Transverse colon (tissue), 4 donors: Measurements from ENCODE around the gene SH3BP5L.
"Not testable (repeated sequence)": the region's sequence is repeated elsewhere in the genome, so short reads cannot be mapped to it uniquely, and the experiment has no call there.

Source experiments
- CTCF ChIP-seq, 5 experiments: fragments of 200-600 bp in 3 of 5; fragments of 450-650 bp in 2 of 5; sonication (generic) in 3 of 5; IDR thresholded peaks; 1 replicate in 2 of 5; 2 replicates in 3 of 5; pipeline ENCODE4 v1.5.1; 2016 to 2017; ENCODE audit warnings: antibody characterized with exemption in 5 of 5, inconsistent platforms in 3 of 5, mild to moderate bottlenecking in 2 of 5, moderate library complexity in 1 of 5
- EP300 ChIP-seq: sonication (generic); formaldehyde crosslinking; IDR thresholded peaks from one replicate; pipeline ENCODE4 v1.6.1; 2017; ENCODE audit warnings: antibody characterized with exemption, low read depth
- POLR2A ChIP-seq: fragments of 450-650 bp; IDR thresholded peaks from one replicate; pipeline ENCODE4 v1.6.1; 2016; ENCODE audit warnings: antibody characterized with exemption, mild to moderate bottlenecking, moderate library complexity
- POLR2AphosphoS5 ChIP-seq, 3 donors: sonication (generic); formaldehyde crosslinking; IDR thresholded peaks; one replicate each; pipeline ENCODE4 v1.6.1; 2016; ENCODE audit warnings: antibody characterized with exemption in 3 of 3

- not testable (repeated sequence) for TF ChIP-seq EP300; CTCF (IDR thresholded peaks at IDR 0.05); POLR2A; POLR2AphosphoS5 (IDR thresholded peaks at IDR 0.05)
These were observed 22.2 kb downstream of the SH3BP5L start for GRCh38 chr1:248803501-248803900.
